NK-92 treated with Interleukin-12 subunit alpha and Interleukin-12 subunit beta, amount 100 ng/mL, for 24 hours (cell line): ENCODE results near the gene KLC4.
"Not testable (repeated sequence)": the region's sequence is repeated elsewhere in the genome, so short reads cannot be mapped to it uniquely, and the experiment has no call there.

Experiments used
- DNase-seq: peaks from one replicate; lab custom pipeline; 2025; lab: John Stamatoyannopoulos, UW

KLC4 gene

DNA sequence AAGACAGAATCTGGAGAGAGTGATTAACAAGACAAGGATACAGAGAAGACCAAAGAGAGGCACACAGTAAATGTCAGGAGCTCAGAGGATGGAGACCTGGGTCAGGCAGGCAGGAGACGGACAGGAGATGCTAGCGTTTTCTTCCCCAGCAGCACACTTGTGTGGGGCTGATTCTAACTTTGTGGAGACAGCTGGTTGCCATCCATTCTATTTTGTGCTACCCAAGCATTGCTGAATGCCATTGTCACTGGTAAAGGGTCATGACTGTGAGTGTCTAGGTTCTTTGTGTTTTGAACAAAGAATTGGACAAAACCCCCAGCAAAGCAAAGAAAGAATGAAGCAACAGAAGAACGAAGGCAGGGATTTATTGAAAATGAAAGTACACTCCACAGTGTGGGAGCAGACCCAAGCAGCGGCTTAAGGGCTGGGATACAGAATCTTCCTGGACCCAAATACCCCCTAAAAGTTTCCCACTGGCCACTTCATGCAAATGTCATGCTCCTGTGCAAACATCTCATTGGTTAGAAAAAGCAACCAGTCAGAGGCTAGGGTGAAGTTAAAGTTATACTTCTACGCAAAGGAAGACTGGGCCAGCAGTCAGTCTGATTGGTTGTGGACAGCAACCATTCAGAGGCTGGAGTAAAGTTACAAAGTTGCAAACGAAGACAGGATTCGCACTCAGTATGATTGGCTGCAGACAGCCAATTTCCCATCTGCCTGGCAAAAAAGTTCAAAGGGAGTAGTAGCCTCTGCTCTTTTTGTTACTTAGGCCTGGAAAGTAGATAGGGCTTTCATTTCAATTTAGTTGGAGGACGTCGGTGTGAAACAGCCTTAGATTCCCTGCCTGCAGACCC is 34.2 kb downstream of the KLC4 start:
- no peak for DNase-seq

- DNase-seq, result no peak
Measured at GRCh38 chr6:43095939-43096338, 36.5 kb downstream of the KLC4 start.

DNA sequence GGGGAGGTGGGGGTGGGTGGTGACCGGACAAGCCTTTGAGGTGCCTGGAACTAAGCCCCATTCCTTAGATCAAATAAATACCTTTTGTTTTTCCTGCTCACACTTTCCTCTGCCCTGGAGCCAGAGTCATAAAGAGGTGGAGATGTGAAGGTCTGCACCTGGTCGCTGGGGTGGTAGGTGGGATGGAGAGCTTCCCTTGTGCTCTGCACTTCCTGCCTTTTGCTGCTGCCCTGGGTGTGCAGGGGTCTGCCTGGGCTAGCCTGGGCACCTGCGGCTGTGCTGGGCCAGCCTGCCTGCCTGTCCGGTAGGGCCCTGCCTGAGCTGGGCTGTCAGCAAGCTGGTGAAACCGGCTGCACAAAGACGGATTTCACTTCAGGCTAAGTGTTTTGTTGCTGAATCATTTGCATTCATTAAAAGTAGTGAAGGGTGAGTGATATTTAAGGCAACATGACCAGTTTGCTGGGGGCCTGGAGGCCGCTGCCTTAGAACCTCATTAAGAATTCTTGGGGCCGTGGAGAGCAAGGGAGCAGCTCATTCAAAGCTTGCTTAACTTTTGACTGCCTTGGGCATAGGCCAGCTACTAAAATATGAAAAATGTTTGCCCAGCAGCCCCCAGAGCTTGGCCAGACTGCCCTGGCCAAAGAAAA is 37.1 kb downstream of the KLC4 start:
- no peak for DNase-seq

DNA sequence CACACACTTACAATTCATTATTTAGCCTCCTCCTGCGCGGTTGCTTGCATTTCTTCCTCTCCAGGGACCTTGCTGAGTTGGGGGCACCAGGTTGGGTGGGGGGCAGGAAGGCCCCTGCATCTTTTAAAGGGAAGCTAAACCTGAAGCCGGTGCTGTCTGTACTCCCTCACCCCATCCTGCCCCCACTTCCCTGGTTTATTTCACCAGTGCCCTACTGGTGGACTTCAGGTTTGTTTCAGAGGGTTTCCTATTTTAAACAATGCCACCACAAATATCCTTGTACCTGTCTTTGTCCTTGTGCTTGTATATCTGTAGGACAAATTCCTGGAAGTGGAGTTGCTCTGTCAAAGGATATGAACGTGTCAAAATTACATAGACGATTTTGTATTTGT is 37.7 kb downstream of the KLC4 start:
- no peak for DNase-seq

GRCh38 chr6:43097502-43097901 is 38.1 kb downstream of the KLC4 start:
- no peak for DNase-seq

GRCh38 chr6:43101497-43101896 is 42.1 kb downstream of the KLC4 start:
- no peak for DNase-seq

- no peak for DNase-seq
Measured at GRCh38 chr6:43103253-43103876, 43.9 kb downstream of the KLC4 start.

GRCh38 chr6:43105538-43106222 is 46.2 kb downstream of the KLC4 start:
- no peak for DNase-seq

DNA sequence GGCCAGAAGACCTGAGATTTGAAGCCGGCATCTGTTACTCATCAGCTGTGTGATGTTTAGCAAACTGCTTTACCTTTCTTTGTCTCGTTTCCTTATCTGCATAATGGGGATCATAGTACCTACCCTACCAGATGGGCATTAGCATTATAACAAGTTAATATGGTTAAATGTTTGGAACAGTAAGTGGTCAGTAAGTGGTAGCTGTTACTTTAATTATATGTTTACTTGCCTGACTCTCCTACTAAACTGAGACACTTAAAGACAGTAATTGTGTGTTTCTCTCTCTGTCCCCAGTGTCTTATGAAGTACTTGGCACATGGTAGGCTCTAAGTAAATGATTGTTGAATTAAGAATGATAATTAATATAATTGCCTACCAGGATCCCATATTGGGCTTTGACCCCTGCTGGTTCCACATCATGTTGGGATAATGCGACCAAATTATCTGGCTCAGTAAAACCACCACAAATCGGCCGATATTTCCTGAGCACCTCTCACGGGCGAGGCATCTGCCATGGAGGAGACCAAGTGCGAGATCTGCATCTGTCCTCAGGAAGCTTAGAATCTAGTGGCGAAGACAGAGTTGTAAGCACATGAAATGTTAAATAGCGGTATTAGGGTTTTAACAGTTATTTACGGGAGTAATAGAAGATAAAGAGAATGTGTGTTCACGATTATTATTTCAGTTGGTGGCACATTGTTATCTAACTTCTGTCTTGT is 48.1 kb downstream of the KLC4 start:
- no peak for DNase-seq

DNA sequence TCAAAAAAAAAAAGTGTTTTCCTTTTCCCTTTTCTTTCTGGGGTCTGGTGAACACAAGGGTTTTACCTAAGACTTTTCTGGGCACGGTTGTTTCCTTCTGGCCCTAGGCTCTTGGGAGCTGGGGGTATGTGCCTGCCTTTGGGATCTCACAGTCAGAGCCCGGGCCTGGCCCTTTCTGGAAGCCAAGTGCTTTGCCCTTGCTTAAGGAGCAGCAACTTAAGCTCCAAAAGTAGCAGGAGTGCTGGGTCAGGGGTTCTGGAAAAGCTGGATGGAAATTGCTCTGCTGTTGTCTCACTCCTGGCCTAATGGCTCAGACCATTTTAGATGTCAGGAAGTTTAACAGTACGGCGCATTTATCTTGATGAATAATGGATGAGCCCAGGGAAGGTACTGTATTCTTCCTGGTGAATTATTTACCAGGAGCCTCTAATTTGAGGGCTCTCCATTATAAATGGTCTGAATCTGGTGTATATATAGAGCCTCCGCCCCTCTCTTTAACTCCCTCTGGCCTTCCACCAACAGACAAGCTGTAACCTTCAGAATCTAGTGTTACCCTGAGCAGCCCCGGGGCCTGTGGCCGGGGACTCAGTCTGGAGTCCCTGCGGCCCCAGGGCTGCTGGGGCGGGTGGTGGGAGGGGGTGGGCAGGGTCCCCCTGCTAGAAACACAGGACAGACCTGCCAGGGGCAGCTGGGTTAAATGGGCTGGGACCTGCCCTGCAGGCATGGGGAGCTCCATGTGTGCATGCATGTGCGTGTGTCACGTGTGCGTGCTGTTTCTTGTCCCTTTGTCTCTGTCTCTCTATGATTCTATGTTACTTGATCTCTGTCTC is 54.2 kb downstream of the KLC4 start:
- no peak for DNase-seq

GRCh38 chr6:43115365-43115764 is 55.9 kb downstream of the KLC4 start:
- DNase-seq, result no peak

DNA sequence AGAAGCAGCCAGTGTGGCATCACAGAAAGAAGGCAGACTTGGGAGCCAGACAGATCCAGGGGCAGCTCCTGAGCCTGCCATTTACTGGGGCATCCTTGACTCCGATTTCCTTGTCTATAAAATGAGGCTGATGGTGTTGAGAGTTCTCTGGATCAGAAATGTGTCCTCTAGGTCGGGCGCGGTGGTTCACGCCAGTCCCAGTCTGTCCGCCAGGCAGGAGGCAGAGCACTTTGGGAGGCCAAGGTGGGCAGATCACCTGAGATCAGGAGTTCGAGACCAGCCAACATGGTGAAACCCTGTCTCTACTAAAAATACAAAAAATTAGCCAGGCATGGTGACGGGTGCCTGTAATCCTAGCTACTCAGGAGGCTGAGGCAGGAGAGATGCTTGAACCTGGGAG is 58.0 kb downstream of the KLC4 start:
- not testable (repeated sequence) for DNase-seq

GRCh38 chr6:43119482-43119881 is 60.1 kb downstream of the KLC4 start:
- no peak for DNase-seq

- DNase-seq, result no peak
Measured at GRCh38 chr6:43120101-43120763, 60.8 kb downstream of the KLC4 start.

- no peak for DNase-seq
Measured at GRCh38 chr6:43120944-43121913, 61.8 kb downstream of the KLC4 start.

GRCh38 chr6:43122146-43122545 is 62.7 kb downstream of the KLC4 start:
- DNase-seq, result no peak

- DNase-seq, result no peak
Measured at GRCh38 chr6:43123461-43124314, 64.3 kb downstream of the KLC4 start.

DNA sequence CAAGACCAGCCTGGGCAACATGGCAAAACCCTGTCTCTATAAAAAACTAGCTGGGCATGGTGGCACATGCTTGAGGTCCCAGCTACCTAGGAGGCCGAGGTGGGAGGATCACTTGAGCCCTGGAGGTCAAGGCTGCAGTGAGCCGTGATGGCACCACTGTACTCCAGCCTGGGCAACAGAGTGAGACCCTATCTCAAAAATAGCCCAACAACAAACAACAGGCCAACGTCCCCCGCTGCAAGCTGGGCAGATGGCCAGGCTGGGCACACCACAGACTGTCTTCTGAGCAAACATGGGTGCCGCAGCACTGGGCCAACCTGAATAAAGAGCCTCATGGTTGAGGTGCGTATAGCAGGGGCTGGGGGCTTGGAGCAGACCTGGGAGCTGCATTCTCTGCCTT is 65.0 kb downstream of the KLC4 start:
- no peak for DNase-seq
